WTC11 (cell line): ENCODE data around the gene SPHK2. TPM values are rescaled to one million over a fixed set of nuclear protein-coding genes. Genes with fewer than 3 reads are reported as not detected.

Experiments used
- ATAC-seq: fragments of 200-7000 bp; cut with Tn5 transposase; 2 replicates; pipeline ENCODE4 v1.10.0; 2021; ENCODE audit warnings: mild to moderate bottlenecking, moderate library complexity
- CTCF ChIA-PET: fragments of 300-600 bp; sonication (Branson Sonifier 250); formaldehyde crosslinking; loops from one replicate; lab custom pipeline; 2021; ENCODE audit warnings: antibody characterized with exemption; lab: Charles Lee
- POLR2A ChIA-PET: fragments of 350-600 bp; sonication (Branson Sonifier 250); formaldehyde crosslinking; loops from one replicate; lab custom pipeline; 2021; ENCODE audit warnings: antibody characterized with exemption; lab: Charles Lee
- DNase-seq: peaks from one replicate; pipeline ENCODE4 v3.0.0; 2021; ENCODE audit warnings: low spot score
- H3K27ac Mint-ChIP-seq: 2 replicates; pipeline ENCODE4 v1.8.0; 2021; ENCODE audit warnings: mixed read lengths
- H3K27me3 Mint-ChIP-seq: 2 replicates; pipeline ENCODE4 v1.8.0; 2021; ENCODE audit warnings: low read depth, mild to moderate bottlenecking, moderate library complexity, mixed read lengths
- H3K36me3 Mint-ChIP-seq: 2 replicates; pipeline ENCODE4 v1.8.0; 2021; ENCODE audit warnings: mixed read lengths
- H3K4me1 Mint-ChIP-seq: 2 replicates; pipeline ENCODE4 v1.8.0; 2022; ENCODE audit warnings: mixed read lengths
- H3K4me3 Mint-ChIP-seq: 2 replicates; pipeline ENCODE4 v1.8.0; 2021; ENCODE audit warnings: mild to moderate bottlenecking, moderate library complexity, mixed read lengths
- H3K9me3 Mint-ChIP-seq: 2 replicates; pipeline ENCODE4 v1.8.0; 2021; ENCODE audit warnings: mixed read lengths
- ATF1 ChIP-seq: sonication (generic); formaldehyde crosslinking; IDR thresholded peaks from 2 replicates; pipeline ENCODE4 v1.8.1; 2023; ENCODE audit warnings: mild to moderate bottlenecking, moderate library complexity, missing genetic modification reagents
- ETV6 ChIP-seq: sonication (generic); formaldehyde crosslinking; IDR thresholded peaks from 2 replicates; pipeline ENCODE4 v1.8.1; 2022; ENCODE audit warnings: mild to moderate bottlenecking, missing genetic modification reagents
- FOXP1 ChIP-seq: sonication (generic); formaldehyde crosslinking; IDR thresholded peaks from 2 replicates; pipeline ENCODE4 v1.8.0; 2022; ENCODE audit warnings: missing genetic modification reagents, mild to moderate bottlenecking, moderate library complexity, borderline replicate concordance
- GRHL2 ChIP-seq: fragments of 250-450 bp; sonication (Bioruptor Pico); IDR thresholded peaks from 2 replicates; pipeline ENCODE4 v1.8.0; 2022; ENCODE audit warnings: mild to moderate bottlenecking, moderate library complexity; ENCODE audit not compliant: insufficient replicate concordance, severe bottlenecking
- JAZF1 ChIP-seq: fragments of 250-450 bp; sonication (Bioruptor Pico); IDR thresholded peaks from 2 replicates; pipeline ENCODE4 v1.9.0; 2021; ENCODE audit warnings: moderate library complexity, mild to moderate bottlenecking, inconsistent platforms
- NFYB ChIP-seq: sonication (generic); formaldehyde crosslinking; conservative IDR thresholded peaks from 2 replicates; pipeline ENCODE4 v1.8.0; 2022; ENCODE audit warnings: low read depth, missing genetic modification reagents
- TEAD1 ChIP-seq: sonication (generic); formaldehyde crosslinking; IDR thresholded peaks from 2 replicates; pipeline ENCODE4 v1.8.0; 2022; ENCODE audit warnings: mild to moderate bottlenecking, missing genetic modification reagents
- TEAD4 ChIP-seq: sonication (generic); formaldehyde crosslinking; IDR thresholded peaks from 2 replicates; pipeline ENCODE4 v1.8.0; 2022; ENCODE audit warnings: mild to moderate bottlenecking, missing genetic modification reagents
- ZNF121 ChIP-seq: sonication (generic); formaldehyde crosslinking; IDR thresholded peaks from 2 replicates; pipeline ENCODE4 v1.8.0; 2023; ENCODE audit warnings: missing genetic modification reagents
- ZNF232 ChIP-seq: sonication (generic); formaldehyde crosslinking; IDR thresholded peaks from 2 replicates; pipeline ENCODE4 v1.8.0; 2022; ENCODE audit warnings: mild to moderate bottlenecking, missing genetic modification reagents
- ZNF263 ChIP-seq: sonication (generic); formaldehyde crosslinking; IDR thresholded peaks from 2 replicates; pipeline ENCODE4 v1.8.1; 2022; ENCODE audit warnings: low read depth, mild to moderate bottlenecking, moderate library complexity, missing genetic modification reagents
- total RNA-seq: library from RNA; stranded (reverse); gene quantifications from 3 replicates; pipeline ENCODE4 v1.2.3, GENCODE V29; 2021
- TF ChIP-seq, protein P1 (sequence below): sonication (generic); formaldehyde crosslinking; IDR thresholded peaks from 2 replicates; pipeline ENCODE4 v1.8.0; 2022; ENCODE audit warnings: mild to moderate bottlenecking, missing genetic modification reagents
- TF ChIP-seq, protein P2 (sequence below): sonication (generic); formaldehyde crosslinking; IDR thresholded peaks from 2 replicates; pipeline ENCODE4 v1.8.1; 2022; ENCODE audit warnings: mild to moderate bottlenecking, moderate library complexity, missing genetic modification reagents
- TF ChIP-seq, protein P3 (sequence below): sonication (generic); formaldehyde crosslinking; IDR thresholded peaks from 2 replicates; pipeline ENCODE4 v1.8.0; 2022; ENCODE audit warnings: mild to moderate bottlenecking, missing genetic modification reagents
- TF ChIP-seq, protein P4 (sequence below): fragments of 250-450 bp; sonication (Bioruptor Pico); IDR thresholded peaks from 2 replicates; pipeline ENCODE4 v1.9.0; 2021; ENCODE audit warnings: mild to moderate bottlenecking
- TF ChIP-seq, protein P5 (sequence below): fragments of 250-450 bp; sonication (Bioruptor Pico); IDR thresholded peaks from 2 replicates; pipeline ENCODE4 v1.8.0; 2021; ENCODE audit warnings: mild to moderate bottlenecking
- TF ChIP-seq, protein P6 (sequence below): sonication (generic); formaldehyde crosslinking; conservative IDR thresholded peaks from 2 replicates; pipeline ENCODE4 v1.8.1; 2022; ENCODE audit warnings: mild to moderate bottlenecking, missing genetic modification reagents
- TF ChIP-seq, protein P7 (sequence below): sonication (generic); formaldehyde crosslinking; IDR thresholded peaks from 2 replicates; pipeline ENCODE4 v1.8.1; 2023; ENCODE audit warnings: mild to moderate bottlenecking, moderate library complexity, missing genetic modification reagents
- TF ChIP-seq, protein P8 (sequence below): fragments of 250-450 bp; sonication (Bioruptor Pico); IDR thresholded peaks from 2 replicates; pipeline ENCODE4 v1.9.0; 2021; ENCODE audit warnings: mild to moderate bottlenecking
- TF ChIP-seq, protein P9 (sequence below): sonication (generic); formaldehyde crosslinking; IDR thresholded peaks from 2 replicates; pipeline ENCODE4 v1.8.1; 2022; ENCODE audit warnings: missing genetic modification reagents, borderline replicate concordance
- TF ChIP-seq, protein P10 (sequence below): sonication (generic); formaldehyde crosslinking; IDR thresholded peaks from 2 replicates; pipeline ENCODE4 v1.8.1; 2023; ENCODE audit warnings: mild to moderate bottlenecking, missing genetic modification reagents

SPHK2 gene
- total RNA-seq, 1 experiment from 2014 or later: 64.6 TPM

DNA sequence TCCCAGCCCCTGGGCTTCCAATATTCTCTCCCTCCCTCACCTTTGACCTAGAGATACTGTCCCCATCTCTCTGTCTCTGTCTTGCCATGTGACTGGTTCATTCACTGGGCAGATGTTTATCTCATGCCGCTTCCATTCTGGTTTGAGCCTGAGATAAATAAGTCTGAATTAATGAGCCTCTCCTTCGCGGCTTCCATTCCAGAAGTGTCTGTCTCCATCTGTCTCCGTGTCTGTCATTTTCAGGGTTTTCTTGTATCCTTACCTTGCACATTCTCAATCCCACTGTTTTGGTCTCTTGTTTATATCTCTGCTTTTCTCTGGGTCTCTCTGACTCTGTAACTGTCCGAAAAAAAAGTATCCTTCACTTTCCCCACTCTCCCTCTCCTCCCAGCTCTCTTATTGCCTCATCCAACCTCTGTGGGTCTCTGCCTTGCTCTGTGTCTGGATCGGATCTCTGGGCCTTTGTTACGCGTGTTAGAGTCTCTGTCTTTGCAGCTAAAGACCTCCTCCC is 4.3 kb downstream of the SPHK2 start (continued):
- TF ChIP-seq, protein P1, sequence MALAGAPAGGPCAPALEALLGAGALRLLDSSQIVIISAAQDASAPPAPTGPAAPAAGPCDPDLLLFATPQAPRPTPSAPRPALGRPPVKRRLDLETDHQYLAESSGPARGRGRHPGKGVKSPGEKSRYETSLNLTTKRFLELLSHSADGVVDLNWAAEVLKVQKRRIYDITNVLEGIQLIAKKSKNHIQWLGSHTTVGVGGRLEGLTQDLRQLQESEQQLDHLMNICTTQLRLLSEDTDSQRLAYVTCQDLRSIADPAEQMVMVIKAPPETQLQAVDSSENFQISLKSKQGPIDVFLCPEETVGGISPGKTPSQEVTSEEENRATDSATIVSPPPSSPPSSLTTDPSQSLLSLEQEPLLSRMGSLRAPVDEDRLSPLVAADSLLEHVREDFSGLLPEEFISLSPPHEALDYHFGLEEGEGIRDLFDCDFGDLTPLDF (CRISPR knock-in tag): no peak
- no peak for TF ChIP-seq TEAD4 (CRISPR knock-in tag)
- TF ChIP-seq, protein P2, sequence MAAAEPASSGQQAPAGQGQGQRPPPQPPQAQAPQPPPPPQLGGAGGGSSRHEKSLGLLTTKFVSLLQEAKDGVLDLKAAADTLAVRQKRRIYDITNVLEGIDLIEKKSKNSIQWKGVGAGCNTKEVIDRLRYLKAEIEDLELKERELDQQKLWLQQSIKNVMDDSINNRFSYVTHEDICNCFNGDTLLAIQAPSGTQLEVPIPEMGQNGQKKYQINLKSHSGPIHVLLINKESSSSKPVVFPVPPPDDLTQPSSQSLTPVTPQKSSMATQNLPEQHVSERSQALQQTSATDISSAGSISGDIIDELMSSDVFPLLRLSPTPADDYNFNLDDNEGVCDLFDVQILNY: no peak
- no peak for TF ChIP-seq FOXP1 (CRISPR knock-in tag)
- TF ChIP-seq ATF1 (CRISPR knock-in tag): no peak
- TF ChIP-seq, protein P3, sequence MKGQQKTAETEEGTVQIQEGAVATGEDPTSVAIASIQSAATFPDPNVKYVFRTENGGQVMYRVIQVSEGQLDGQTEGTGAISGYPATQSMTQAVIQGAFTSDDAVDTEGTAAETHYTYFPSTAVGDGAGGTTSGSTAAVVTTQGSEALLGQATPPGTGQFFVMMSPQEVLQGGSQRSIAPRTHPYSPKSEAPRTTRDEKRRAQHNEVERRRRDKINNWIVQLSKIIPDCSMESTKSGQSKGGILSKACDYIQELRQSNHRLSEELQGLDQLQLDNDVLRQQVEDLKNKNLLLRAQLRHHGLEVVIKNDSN (CRISPR knock-in tag): no peak
- TF ChIP-seq, protein P4, sequence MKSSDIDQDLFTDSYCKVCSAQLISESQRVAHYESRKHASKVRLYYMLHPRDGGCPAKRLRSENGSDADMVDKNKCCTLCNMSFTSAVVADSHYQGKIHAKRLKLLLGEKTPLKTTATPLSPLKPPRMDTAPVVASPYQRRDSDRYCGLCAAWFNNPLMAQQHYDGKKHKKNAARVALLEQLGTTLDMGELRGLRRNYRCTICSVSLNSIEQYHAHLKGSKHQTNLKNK: no peak
- TF ChIP-seq ZNF121: no peak
- no peak for TF ChIP-seq ZNF263 (CRISPR knock-in tag)
- TF ChIP-seq JAZF1 (CRISPR knock-in tag): no peak
- no peak for TF ChIP-seq GRHL2 (CRISPR knock-in tag)
- TF ChIP-seq, protein P5, sequence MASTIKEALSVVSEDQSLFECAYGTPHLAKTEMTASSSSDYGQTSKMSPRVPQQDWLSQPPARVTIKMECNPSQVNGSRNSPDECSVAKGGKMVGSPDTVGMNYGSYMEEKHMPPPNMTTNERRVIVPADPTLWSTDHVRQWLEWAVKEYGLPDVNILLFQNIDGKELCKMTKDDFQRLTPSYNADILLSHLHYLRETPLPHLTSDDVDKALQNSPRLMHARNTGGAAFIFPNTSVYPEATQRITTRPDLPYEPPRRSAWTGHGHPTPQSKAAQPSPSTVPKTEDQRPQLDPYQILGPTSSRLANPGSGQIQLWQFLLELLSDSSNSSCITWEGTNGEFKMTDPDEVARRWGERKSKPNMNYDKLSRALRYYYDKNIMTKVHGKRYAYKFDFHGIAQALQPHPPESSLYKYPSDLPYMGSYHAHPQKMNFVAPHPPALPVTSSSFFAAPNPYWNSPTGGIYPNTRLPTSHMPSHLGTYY (CRISPR knock-in tag): no peak
- TF ChIP-seq, all 79 proteins: peak for 0

DNA sequence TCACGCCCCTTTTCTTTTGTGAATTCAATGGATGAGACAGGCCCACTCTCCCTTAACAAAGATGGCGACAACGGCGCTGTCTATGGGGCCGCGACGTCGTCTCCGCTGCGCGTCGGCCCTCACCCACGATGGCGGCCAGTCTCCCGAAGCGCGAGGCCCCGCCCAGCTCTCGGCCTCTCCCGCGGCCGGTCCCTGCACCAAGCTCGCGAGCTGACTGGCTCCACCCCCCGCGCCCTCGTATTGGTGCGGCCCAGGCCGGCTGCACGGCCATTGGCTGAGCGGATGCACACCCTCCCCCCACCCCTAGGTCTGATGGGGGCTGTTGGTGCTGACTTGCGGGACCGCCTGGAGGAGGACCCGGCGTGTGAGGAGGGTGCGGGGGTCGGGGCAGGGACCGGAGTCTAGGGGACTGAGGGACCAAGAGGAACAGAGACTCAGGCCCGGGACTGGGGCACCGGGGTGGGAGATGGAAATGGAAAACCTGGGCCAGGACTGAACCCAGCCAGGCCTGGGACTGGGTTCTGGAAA is 4.8 kb downstream of the SPHK2 start:
- peaks cover 5% of the 10 kb centered on the region; the same call in 1 of the 2 replicates for H3K36me3 Mint-ChIP-seq
- DNase-seq (peak; percentile 100), ATAC-seq (peak; percentile 83)
- peak overlapping the region; percentile 97 for H3K27ac Mint-ChIP-seq
- ChIA-PET POLR2A (interaction anchor here (0.6 to 1.8 kb wide), 6 partner anchors 9 to 290 kb away, joined by 3 to 16 read pairs (median 4); partner anchors contain the start of gene FAM83E), CTCF (interaction anchor here (0.8 to 1.9 kb wide), 9 partner anchors 9 to 164 kb away, joined by 3 to 12 read pairs (median 5); partner anchors contain the start of genes CA11 and FAM83E)
- H3K4me3 Mint-ChIP-seq: peak overlapping the region; percentile 73
- no peaks in the 10 kb centered on the region for H3K9me3 Mint-ChIP-seq
- H3K27me3 Mint-ChIP-seq: no peaks in the 10 kb centered on the region; the same call in 1 of the 2 replicates
- peaks cover 25% of the 10 kb centered on the region for H3K4me1 Mint-ChIP-seq
- TF ChIP-seq, protein P6, sequence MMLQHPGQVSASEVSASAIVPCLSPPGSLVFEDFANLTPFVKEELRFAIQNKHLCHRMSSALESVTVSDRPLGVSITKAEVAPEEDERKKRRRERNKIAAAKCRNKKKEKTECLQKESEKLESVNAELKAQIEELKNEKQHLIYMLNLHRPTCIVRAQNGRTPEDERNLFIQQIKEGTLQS (CRISPR knock-in tag): no peak
- TF ChIP-seq NFYB (CRISPR knock-in tag): peak; percentile 88
- TF ChIP-seq ETV6 (CRISPR knock-in tag): peak; percentile 87
- TF ChIP-seq, protein P7, sequence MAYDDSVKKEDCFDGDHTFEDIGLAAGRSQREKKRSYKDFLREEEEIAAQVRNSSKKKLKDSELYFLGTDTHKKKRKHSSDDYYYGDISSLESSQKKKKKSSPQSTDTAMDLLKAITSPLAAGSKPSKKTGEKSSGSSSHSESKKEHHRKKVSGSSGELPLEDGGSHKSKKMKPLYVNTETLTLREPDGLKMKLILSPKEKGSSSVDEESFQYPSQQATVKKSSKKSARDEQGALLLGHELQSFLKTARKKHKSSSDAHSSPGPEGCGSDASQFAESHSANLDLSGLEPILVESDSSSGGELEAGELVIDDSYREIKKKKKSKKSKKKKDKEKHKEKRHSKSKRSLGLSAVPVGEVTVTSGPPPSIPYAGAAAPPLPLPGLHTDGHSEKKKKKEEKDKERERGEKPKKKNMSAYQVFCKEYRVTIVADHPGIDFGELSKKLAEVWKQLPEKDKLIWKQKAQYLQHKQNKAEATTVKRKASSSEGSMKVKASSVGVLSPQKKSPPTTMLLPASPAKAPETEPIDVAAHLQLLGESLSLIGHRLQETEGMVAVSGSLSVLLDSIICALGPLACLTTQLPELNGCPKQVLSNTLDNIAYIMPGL (CRISPR knock-in tag): no peak
- peak; percentile 69; the same call in 1 of the 2 replicates for TF ChIP-seq ZNF232 (CRISPR knock-in tag)
- TF ChIP-seq, protein P8, sequence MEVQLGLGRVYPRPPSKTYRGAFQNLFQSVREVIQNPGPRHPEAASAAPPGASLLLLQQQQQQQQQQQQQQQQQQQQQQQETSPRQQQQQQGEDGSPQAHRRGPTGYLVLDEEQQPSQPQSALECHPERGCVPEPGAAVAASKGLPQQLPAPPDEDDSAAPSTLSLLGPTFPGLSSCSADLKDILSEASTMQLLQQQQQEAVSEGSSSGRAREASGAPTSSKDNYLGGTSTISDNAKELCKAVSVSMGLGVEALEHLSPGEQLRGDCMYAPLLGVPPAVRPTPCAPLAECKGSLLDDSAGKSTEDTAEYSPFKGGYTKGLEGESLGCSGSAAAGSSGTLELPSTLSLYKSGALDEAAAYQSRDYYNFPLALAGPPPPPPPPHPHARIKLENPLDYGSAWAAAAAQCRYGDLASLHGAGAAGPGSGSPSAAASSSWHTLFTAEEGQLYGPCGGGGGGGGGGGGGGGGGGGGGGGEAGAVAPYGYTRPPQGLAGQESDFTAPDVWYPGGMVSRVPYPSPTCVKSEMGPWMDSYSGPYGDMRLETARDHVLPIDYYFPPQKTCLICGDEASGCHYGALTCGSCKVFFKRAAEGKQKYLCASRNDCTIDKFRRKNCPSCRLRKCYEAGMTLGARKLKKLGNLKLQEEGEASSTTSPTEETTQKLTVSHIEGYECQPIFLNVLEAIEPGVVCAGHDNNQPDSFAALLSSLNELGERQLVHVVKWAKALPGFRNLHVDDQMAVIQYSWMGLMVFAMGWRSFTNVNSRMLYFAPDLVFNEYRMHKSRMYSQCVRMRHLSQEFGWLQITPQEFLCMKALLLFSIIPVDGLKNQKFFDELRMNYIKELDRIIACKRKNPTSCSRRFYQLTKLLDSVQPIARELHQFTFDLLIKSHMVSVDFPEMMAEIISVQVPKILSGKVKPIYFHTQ (CRISPR knock-in tag): no peak
- TF ChIP-seq, protein P5 (CRISPR knock-in tag): no peak
- TF ChIP-seq TEAD1 (CRISPR knock-in tag): 0 out of 2 replicates have a peak, but pooled peaks have one; percentile 11
- TF ChIP-seq, protein P9, sequence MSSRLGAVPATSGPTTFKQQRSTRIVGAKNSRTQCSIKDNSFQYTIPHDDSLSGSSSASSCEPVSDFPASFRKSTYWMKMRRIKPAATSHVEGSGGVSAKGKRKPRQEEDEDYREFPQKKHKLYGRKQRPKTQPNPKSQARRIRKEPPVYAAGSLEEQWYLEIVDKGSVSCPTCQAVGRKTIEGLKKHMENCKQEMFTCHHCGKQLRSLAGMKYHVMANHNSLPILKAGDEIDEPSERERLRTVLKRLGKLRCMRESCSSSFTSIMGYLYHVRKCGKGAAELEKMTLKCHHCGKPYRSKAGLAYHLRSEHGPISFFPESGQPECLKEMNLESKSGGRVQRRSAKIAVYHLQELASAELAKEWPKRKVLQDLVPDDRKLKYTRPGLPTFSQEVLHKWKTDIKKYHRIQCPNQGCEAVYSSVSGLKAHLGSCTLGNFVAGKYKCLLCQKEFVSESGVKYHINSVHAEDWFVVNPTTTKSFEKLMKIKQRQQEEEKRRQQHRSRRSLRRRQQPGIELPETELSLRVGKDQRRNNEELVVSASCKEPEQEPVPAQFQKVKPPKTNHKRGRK (CRISPR knock-in tag): no peak
- TF ChIP-seq, protein P10, sequence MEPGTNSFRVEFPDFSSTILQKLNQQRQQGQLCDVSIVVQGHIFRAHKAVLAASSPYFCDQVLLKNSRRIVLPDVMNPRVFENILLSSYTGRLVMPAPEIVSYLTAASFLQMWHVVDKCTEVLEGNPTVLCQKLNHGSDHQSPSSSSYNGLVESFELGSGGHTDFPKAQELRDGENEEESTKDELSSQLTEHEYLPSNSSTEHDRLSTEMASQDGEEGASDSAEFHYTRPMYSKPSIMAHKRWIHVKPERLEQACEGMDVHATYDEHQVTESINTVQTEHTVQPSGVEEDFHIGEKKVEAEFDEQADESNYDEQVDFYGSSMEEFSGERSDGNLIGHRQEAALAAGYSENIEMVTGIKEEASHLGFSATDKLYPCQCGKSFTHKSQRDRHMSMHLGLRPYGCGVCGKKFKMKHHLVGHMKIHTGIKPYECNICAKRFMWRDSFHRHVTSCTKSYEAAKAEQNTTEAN: no peak
